GM12878 (cell line): ENCODE results near the gene RHPN2. TPM values are rescaled to one million over a fixed set of nuclear protein-coding genes. Genes with fewer than 3 reads are reported as not detected.

Experiments
- ATAC-seq: fragments of 200-7000 bp; cut with Tn5 transposase; 3 replicates; pipeline ENCODE4 v1.9.1; 2020; ENCODE audit warnings: mild to moderate bottlenecking, moderate library complexity
- BruUV-seq: library from RNA; stranded (reverse); fragments of 400-500 nt; replicated peaks from 2 replicates; lab custom pipeline; 2021; lab: Mats Ljungman, UMichigan
- CTCF ChIA-PET: fragments of 300-600 bp; sonication (Branson Sonifier 250); formaldehyde crosslinking; extraction: SDS; loops from one replicate; lab custom pipeline; 2021; ENCODE audit warnings: inconsistent platforms; lab: Yijun Ruan, JAX
- POLR2A ChIA-PET: fragments of 350-600 bp; formaldehyde crosslinking; extraction: SDS; loops from one replicate; lab custom pipeline; 2021; ENCODE audit warnings: inconsistent platforms; lab: Charles Lee
- RAD21 ChIA-PET: fragments of 300-600 bp; sonication (Branson Sonifier 250); formaldehyde crosslinking; loops from one replicate; lab custom pipeline; 2023; ENCODE audit warnings: antibody characterized with exemption; ENCODE audit not compliant: unreplicated experiment; lab: Charles Lee
- SMC1A ChIA-PET: fragments of 300-600 bp; sonication (Branson Sonifier 250); formaldehyde crosslinking; loops from one replicate; lab custom pipeline; 2023; ENCODE audit not compliant: unreplicated experiment, uncharacterized antibody; lab: Charles Lee
- DNase-seq: peaks from one replicate; pipeline ENCODE4 v3.0.0-alpha.2; 2011; ENCODE audit warnings: low read depth, low spot score
- FAIRE-seq: peaks from 3 replicates; lab custom pipeline; 2011; peaks lifted over from hg19 to GRCh38; lab: Jason Lieb, UNC
- H2AFZ ChIP-seq: 2 replicates; pipeline ENCODE4 v1.6.0; 2011; ENCODE audit warnings: low read depth, low read length, control low read depth; ENCODE audit not compliant: control insufficient read depth
- H3K27ac ChIP-seq: 2 replicates; pipeline ENCODE4 v1.5.1; 2011; ENCODE audit warnings: control low read depth; ENCODE audit not compliant: control insufficient read depth, insufficient read depth
- H3K27me3 ChIP-seq, 2 experiments: replicated peaks in 1 of 2; 2 replicates each; pipeline versions ENCODE4 v1.6.0 to v1.6.1; 2011; ENCODE audit warnings: low read length in 1 of 2; ENCODE audit not compliant: control insufficient read depth in 2 of 2, insufficient read depth in 2 of 2
- H3K36me3 ChIP-seq, 2 experiments: 2 replicates each; pipeline ENCODE4 v1.5.1; 2011; ENCODE audit warnings: low read length in 1 of 2; ENCODE audit not compliant: control insufficient read depth in 2 of 2, insufficient read depth in 2 of 2
- H3K4me1 ChIP-seq: 2 replicates; pipeline ENCODE4 v1.6.1; 2011; ENCODE audit warnings: mild to moderate bottlenecking, low read length, moderate library complexity, mixed read lengths; ENCODE audit not compliant: control insufficient read depth, insufficient read depth
- H3K4me2 ChIP-seq: 2 replicates; pipeline ENCODE4 v1.6.0; 2011; ENCODE audit warnings: control low read depth; ENCODE audit not compliant: control insufficient read depth, insufficient read depth
- H3K4me3 ChIP-seq: fragments of 200-600 bp; sonication (generic); 2 replicates; pipeline ENCODE4 v1.5.1; 2016
- H3K79me2 ChIP-seq: 2 replicates; pipeline ENCODE4 v1.6.0; 2011; ENCODE audit warnings: low read length; ENCODE audit not compliant: control insufficient read depth, insufficient read depth
- H3K9ac ChIP-seq: 2 replicates; pipeline ENCODE4 v1.8.0; 2011; ENCODE audit warnings: low read length, control low read depth, mixed read lengths; ENCODE audit not compliant: control insufficient read depth, insufficient read depth
- H3K9me3 ChIP-seq: replicated peaks from 3 replicates; pipeline ENCODE4 v1.5.1; 2011; ENCODE audit warnings: mild to moderate bottlenecking, low read length; ENCODE audit not compliant: control insufficient read depth, insufficient read depth
- H4K20me1 ChIP-seq: 2 replicates; pipeline ENCODE4 v1.6.0; 2011; ENCODE audit not compliant: control insufficient read depth, insufficient read depth
- CEBPZ ChIP-seq: fragments of 150-350 bp; IDR thresholded peaks from 2 replicates; pipeline ENCODE4 v1.6.1; 2016; ENCODE audit warnings: low read depth, low read length
- EED ChIP-seq: sonication (generic); IDR thresholded peaks from 2 replicates; pipeline ENCODE4 v1.6.1; 2016; ENCODE audit warnings: antibody characterized with exemption, low read depth
- ELK1 ChIP-seq: IDR thresholded peaks from 2 replicates; pipeline ENCODE4 v1.6.1; 2012; ENCODE audit warnings: low read depth, low read length, improper control_type of control experiment
- ESRRA ChIP-seq: IDR thresholded peaks from 2 replicates; pipeline ENCODE4 v1.6.1; 2012; ENCODE audit warnings: mild to moderate bottlenecking, low read length, improper control_type of control experiment
- EZH2 ChIP-seq: IDR thresholded peaks from 2 replicates; pipeline ENCODE4 v1.6.1; 2012; ENCODE audit warnings: low read depth, mild to moderate bottlenecking, control low read depth, inconsistent platforms, low read length, borderline replicate concordance; ENCODE audit not compliant: control insufficient read depth
- FOXK2 ChIP-seq: fragments of 450-650 bp; IDR thresholded peaks from 2 replicates; pipeline ENCODE4 v1.6.1; 2017; ENCODE audit warnings: mild to moderate bottlenecking, moderate library complexity
- JUNB ChIP-seq: IDR thresholded peaks from 2 replicates; pipeline ENCODE4 v1.6.1; 2016; ENCODE audit warnings: antibody characterized with exemption, mild to moderate bottlenecking
- LARP7 ChIP-seq: fragments of 450-650 bp; IDR thresholded peaks from 2 replicates; pipeline ENCODE4 v1.6.1; 2017; ENCODE audit warnings: mild to moderate bottlenecking
- MYC ChIP-seq: IDR thresholded peaks from 2 replicates; pipeline ENCODE4 v1.6.1; 2011; ENCODE audit warnings: mild to moderate bottlenecking, low read length, moderate library complexity, inconsistent platforms; ENCODE audit not compliant: insufficient read depth, insufficient replicate concordance, insufficient read length, severe bottlenecking
- NFIC ChIP-seq: IDR thresholded peaks from 2 replicates; pipeline ENCODE4 v1.6.1; 2012; ENCODE audit warnings: low read depth, mild to moderate bottlenecking, inconsistent platforms, low read length, moderate library complexity
- NR2C1 ChIP-seq: fragments of 450-650 bp; IDR thresholded peaks from 2 replicates; pipeline ENCODE4 v1.6.1; 2017; ENCODE audit warnings: antibody characterized with exemption, mild to moderate bottlenecking, moderate library complexity
- PAX5 ChIP-seq: IDR thresholded peaks from 2 replicates; pipeline ENCODE4 v1.6.1; 2011; ENCODE audit warnings: low read depth, low read length, borderline replicate concordance
- POU2F2 ChIP-seq: IDR thresholded peaks from 3 replicates; pipeline ENCODE4 v1.6.1; 2011; ENCODE audit warnings: low read depth, mild to moderate bottlenecking, low read length, borderline replicate concordance
- RFX5 ChIP-seq: IDR thresholded peaks from 2 replicates; pipeline ENCODE4 v1.6.1; 2011; ENCODE audit warnings: low read depth, low read length, improper control_type of control experiment
- SMAD5 ChIP-seq: IDR thresholded peaks from 2 replicates; pipeline ENCODE4 v1.6.1; 2016; ENCODE audit warnings: antibody characterized with exemption, low read depth
- SMC3 ChIP-seq: IDR thresholded peaks from 2 replicates; pipeline ENCODE4 v1.6.1; 2011; ENCODE audit warnings: low read length, improper control_type of control experiment, borderline replicate concordance
- SUZ12 ChIP-seq: fragments of 200-600 bp; sonication (generic); IDR thresholded peaks from one replicate; pipeline ENCODE4 v1.6.1; 2018; ENCODE audit warnings: antibody characterized with exemption, mild to moderate bottlenecking; ENCODE audit not compliant: unreplicated experiment
- TCF3 ChIP-seq: IDR thresholded peaks from 2 replicates; pipeline ENCODE4 v1.6.1; 2012; ENCODE audit warnings: low read depth, mild to moderate bottlenecking, low read length, borderline replicate concordance; ENCODE audit not compliant: insufficient read depth
- WRNIP1 ChIP-seq: IDR thresholded peaks from 2 replicates; pipeline ENCODE4 v1.6.1; 2011; ENCODE audit warnings: low read depth, low read length, improper control_type of control experiment, borderline replicate concordance
- WGBS: methylation state at CpG from one replicate; pipeline ENCODE4 v1.1.6; 2016; ENCODE audit warnings: low lambda C conversion rate; ENCODE audit not compliant: insufficient replicate concordance, insufficient coverage; ENCODE audit errors: missing lambda C conversion rate; 5-methylcytosine and 5-hydroxymethylcytosine counted together
- in situ Hi-C: fragments of 300-500 bp; cut with MboI; formaldehyde crosslinking; loops from 9 replicates; pipeline ENCODE4 v1.14.3; 2018; ENCODE audit warnings: mixed read lengths
- intact Hi-C: fragments of 100-400 bp; cut with micrococcal nuclease; formaldehyde crosslinking; loops from one replicate; pipeline ENCODE4 v1.14.2; 2022; ENCODE audit not compliant: unreplicated experiment
- polyA plus RNA-seq, 11 experiments: library from polyadenylated mRNA; depleted of rRNA in 4 of 11; unstranded in 6 of 11; stranded (reverse) in 5 of 11; fragments of >200 nt; fragmentation: Nextera tagmentation in 4 of 11; fragmentation: Illumina TruSeq in 1 of 11; extraction: Ambion mirVana in 4 of 11; extraction: Trizol in 1 of 11; gene quantifications; 1 replicate in 1 of 11; 2 replicates in 10 of 11; pipeline versions ENCODE4 v1.2.1 to v1.2.3, GENCODE V29; 2011 to 2016; ENCODE audit warnings: inconsistent platforms in 2 of 11, missing spikeins in 2 of 11, low read depth in 1 of 11
- total RNA-seq, 4 experiments: library from RNA; depleted of rRNA in 3 of 4; stranded (reverse); fragments of >200 nt in 3 of 4; fragmentation: Illumina TruSeq in 1 of 4; extraction: Trizol in 1 of 4; gene quantifications; 2 replicates each; pipeline versions ENCODE4 v1.2.1 to v1.2.3, GENCODE V29; 2013 to 2021
- TF ChIP-seq, protein P1 (sequence below): fragments of 450-650 bp; IDR thresholded peaks from 2 replicates; pipeline ENCODE4 v1.6.1; 2017; ENCODE audit warnings: low read depth, mild to moderate bottlenecking, moderate library complexity

The RHPN2 gene
- total and polyA plus RNA-seq, 10 of the 15 experiments (the other 5 are each of a cell fraction or from before 2014, with no cell fraction given) = 0.71 to 7.4 (median 3.7) TPM

GRCh38 chr19:33075519-33075918 is 10.8 kb upstream of the RHPN2 start (continued):
- TF ChIP-seq, protein P1, sequence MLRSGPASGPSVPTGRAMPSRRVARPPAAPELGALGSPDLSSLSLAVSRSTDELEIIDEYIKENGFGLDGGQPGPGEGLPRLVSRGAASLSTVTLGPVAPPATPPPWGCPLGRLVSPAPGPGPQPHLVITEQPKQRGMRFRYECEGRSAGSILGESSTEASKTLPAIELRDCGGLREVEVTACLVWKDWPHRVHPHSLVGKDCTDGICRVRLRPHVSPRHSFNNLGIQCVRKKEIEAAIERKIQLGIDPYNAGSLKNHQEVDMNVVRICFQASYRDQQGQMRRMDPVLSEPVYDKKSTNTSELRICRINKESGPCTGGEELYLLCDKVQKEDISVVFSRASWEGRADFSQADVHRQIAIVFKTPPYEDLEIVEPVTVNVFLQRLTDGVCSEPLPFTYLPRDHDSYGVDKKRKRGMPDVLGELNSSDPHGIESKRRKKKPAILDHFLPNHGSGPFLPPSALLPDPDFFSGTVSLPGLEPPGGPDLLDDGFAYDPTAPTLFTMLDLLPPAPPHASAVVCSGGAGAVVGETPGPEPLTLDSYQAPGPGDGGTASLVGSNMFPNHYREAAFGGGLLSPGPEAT = no peak
- no peak for TF ChIP-seq EED

- ChIA-PET SMC1A (no interaction called here), POLR2A (no interaction called here), RAD21 (no interaction called here), CTCF (no interaction called here)
- 73% methylated on average over 7 of the region's 7 CpGs for WGBS
- no peaks in the 10 kb centered on the region for H3K9me3 ChIP-seq
- H2AFZ ChIP-seq = no peak overlapping the region
- FAIRE-seq (no peak), DNase-seq (no peak), ATAC-seq (no peak)
- H3K79me2 ChIP-seq = no peaks in the 10 kb centered on the region
- H3K4me1 ChIP-seq = no peaks in the 10 kb centered on the region
- intact Hi-C loops = no loop called here
- no peak overlapping the region for H3K27ac ChIP-seq
- no peak overlapping the region for H3K4me2 ChIP-seq
- H3K9ac ChIP-seq = no peak overlapping the region
- no peaks in the 10 kb centered on the region for H3K27me3 ChIP-seq
- no peaks in the 10 kb centered on the region for H4K20me1 ChIP-seq
- in situ Hi-C loops = no loop called here
- no peaks in the 10 kb centered on the region for H3K36me3 ChIP-seq
- no TSS peak for BruUV-seq
- H3K4me3 ChIP-seq = no peak overlapping the region
- no peak for TF ChIP-seq JUNB
- TF ChIP-seq SMAD5 = no peak
- TF ChIP-seq PAX5 = no peak
- no peak for TF ChIP-seq MYC
- no peak for TF ChIP-seq SMC3
- no peak for TF ChIP-seq NFIC
- TF ChIP-seq TCF3 = no peak
- TF ChIP-seq ELK1 = no peak
- no peak for TF ChIP-seq CEBPZ
- no peak for TF ChIP-seq ESRRA
- TF ChIP-seq SUZ12 = no peak
- no peak for TF ChIP-seq NR2C1
- no peak for TF ChIP-seq EZH2
- no peak for TF ChIP-seq FOXK2
- TF ChIP-seq POU2F2 = no peak
- TF ChIP-seq LARP7 = no peak
- no peak for TF ChIP-seq RFX5
- TF ChIP-seq WRNIP1 = no peak
These were observed 7.2 kb upstream of the RHPN2 start for GRCh38 chr19:33071887-33072286.
